ENCODE measurements around the gene ARNT2. TPM values are rescaled to one million over a fixed set of nuclear protein-coding genes. Genes with fewer than 3 reads are reported as not detected.

ARNT2 gene
- total RNA-seq, 1 experiment from 2014 or later = not detected

DNA sequence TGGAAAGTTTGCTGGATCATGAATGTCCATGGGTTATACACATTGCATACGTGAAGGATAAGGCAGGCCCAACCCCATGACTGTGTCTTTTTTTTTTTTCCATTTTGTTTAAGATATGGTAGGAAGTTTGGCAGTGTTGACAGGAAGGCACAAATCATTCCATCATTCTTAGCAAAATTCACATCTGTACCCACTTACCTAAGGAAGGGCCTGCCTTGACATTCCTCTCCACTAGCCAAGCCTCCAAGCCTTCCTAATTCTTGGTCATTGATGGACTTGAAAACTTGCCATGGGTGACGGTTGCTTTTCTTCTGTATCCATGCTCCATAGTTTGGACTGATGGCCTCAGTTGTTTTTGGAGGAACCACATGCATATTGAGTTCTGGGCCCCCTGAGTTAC, 54.4 kb downstream of the ARNT2 start:
- in situ Hi-C loops (cut with HindIII; ENCODE audit: low sequenced_read_pairs) = no loop called here
- DNase-seq (ENCODE audit: low spot score) = no peak

DNA sequence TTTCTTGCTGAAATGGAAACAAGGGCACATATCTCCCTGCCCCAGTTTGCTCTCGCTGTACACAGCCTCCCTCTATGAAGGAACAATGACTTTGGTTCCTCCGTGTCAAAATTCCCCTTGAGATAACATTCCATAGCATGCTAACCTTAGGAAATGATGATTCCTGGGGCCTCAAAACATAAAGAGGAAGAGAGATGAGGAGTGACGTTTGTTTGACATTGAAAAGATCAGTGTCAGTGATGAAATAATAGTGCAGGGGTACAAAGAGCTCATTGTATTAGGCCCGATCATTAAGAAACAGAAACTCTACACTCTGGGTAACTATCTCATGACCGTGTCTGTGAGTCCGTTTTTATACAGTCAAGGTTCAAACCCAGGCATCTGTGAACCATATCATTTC, 55.2 kb downstream of the ARNT2 start:
- no peak for DNase-seq (ENCODE audit: low spot score)
- in situ Hi-C loops (cut with HindIII; ENCODE audit: low sequenced_read_pairs) = no loop called here

DNA sequence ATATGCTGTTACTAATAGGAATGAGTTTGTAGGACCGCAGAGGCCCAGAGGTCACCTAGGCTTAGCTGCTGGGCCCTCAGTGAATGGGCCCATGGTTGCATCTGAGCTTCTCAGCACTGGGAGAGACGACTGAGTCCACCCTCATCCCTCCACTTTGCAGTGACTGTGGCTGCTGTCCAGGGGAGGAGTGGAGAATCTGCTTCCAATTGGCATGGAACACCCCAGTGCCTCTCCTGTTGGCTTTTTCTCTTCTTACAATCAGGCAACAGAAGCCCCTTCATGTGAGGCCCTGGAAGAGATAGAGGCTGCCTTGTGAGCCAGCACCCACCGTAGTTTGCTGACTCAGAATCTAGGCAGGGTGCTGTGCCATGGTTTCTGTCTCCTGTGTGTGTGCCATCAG, 55.6 kb downstream of the ARNT2 start:
- in situ Hi-C loops (cut with HindIII; ENCODE audit: low sequenced_read_pairs) = no loop called here
- no peak for DNase-seq (ENCODE audit: low spot score)

DNA sequence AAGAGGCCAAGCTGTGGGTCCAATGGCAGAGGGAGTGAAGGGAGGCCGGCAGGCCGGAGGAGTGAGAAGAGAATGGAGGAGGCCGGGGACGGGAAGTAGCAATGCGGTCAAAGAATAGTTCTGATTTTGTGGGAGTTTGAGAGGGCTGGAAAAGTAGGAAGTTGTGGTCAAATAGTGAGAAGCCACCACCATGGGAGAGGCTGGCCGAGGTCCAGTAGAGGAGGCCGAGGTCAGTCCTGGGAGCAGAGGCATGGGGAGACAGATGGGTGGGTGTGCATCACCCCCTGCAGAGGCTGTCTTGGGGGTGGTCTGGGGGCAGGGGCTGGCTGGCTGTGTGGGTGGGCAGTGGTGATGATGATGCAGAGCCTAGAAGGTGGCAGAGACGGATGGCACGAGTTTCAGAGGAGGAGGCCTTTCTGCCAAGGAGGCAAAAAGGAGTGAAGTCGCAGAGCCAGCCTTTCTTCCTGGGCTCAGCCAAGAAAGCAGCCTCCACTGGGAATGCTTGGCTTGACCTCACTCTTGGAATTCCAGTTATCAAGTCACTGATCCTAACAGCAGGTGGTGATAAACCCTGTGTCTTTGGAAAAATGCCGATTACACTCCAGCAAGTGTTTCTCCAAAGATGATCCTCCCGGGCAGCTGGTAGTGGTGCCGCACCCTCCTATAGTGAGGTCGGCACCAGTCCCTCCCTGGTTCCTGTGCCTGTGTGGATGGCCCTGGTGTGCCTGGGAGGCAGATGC, 57.3 kb downstream of the ARNT2 start:
- in situ Hi-C loops (cut with HindIII; ENCODE audit: low sequenced_read_pairs) = no loop called here
- DNase-seq (ENCODE audit: low spot score) = no peak

DNA sequence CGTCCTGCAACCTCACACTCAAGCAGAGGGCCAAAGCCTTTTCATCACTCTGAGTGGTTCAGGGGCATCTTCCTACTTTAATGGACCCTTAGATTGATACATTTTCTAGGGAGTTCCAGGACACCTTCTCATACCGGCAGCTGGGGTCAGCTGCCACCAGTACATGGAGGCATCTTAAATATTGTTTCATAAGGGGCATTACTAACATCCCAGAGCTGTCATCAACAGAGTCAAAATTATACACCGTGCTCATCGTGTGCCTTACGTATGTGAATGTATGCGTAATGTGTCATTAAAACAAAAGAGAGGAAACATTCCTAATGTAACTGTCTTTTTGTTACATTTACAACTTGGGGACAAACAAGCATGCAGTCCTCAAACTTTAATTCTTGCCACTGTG, 57.9 kb downstream of the ARNT2 start:
- in situ Hi-C loops (cut with HindIII; ENCODE audit: low sequenced_read_pairs) = no loop called here

DNA sequence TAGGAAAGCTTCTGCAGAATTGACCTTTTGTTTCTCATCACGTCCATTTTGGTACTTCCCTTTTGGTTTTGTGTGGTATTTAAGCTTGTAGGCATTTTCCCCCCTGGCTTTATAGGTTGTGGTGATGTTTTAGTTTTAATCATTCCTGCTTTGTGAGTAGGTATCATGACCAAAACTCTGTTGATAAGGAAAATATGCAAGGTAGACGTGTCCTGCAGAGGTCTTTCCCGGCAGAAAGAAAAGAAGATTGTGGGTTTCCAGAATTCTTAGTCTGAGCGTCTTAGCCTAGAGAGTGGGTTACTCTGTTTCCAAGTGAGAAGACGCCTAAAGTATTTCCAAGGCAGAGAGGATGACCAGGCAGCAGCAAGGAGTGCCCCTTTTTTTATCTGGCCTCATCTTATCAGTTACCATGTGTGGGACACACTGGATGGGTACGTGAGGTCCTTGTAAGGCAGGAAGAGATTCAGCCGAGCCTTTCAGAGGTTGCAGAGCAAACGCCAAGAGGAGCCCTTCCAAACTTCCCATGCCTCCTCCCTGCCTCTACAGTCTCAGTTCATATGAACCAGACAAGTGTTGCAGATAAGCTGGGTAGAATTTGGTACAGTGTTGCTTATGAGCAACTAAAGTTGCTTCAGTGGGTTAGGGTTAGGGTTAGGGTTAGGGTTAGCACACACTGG, 58.8 kb downstream of the ARNT2 start:
- DNase-seq (ENCODE audit: low spot score) = no peak
- in situ Hi-C loops (cut with HindIII; ENCODE audit: low sequenced_read_pairs) = no loop called here

More for the DNA sequence above, 57.9 kb downstream of the ARNT2 start:
- no peak for DNase-seq (ENCODE audit: low spot score)

DNA sequence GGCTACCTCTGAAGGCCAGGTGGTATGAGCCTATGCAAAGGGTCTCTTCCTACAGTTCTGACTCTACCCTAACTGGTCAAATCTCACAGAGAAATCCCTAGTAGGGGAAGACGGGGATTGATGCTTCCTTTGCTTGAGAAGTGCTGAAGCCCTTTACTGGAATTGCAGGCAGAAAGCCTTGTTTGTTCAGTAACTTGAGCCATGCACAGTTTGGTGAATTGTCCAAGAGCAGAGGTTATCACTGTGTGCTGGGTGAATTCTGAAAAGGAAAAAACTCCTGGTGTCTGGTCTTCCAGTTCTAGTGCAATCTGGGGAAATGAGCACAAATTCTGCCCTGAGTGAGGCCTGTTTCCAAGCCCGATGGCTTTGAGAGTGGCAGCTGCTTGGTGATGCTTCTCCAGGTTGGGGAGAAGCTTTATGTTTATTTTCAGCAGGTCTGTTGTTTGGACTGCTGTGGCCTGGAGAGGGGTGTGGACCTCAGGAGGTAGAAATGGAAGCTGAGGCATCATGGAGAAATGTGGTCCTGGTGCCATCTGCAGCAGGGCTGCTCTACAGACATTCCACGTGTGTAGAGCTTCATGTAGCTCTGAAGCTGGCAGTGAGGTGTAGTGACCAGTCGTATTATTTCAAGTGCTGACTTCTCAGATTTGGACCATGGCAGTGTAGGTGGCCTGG, 60.9 kb downstream of the ARNT2 start:
- in situ Hi-C loops (cut with HindIII; ENCODE audit: low sequenced_read_pairs) = no loop called here
- no peak for DNase-seq (ENCODE audit: low spot score)

DNA sequence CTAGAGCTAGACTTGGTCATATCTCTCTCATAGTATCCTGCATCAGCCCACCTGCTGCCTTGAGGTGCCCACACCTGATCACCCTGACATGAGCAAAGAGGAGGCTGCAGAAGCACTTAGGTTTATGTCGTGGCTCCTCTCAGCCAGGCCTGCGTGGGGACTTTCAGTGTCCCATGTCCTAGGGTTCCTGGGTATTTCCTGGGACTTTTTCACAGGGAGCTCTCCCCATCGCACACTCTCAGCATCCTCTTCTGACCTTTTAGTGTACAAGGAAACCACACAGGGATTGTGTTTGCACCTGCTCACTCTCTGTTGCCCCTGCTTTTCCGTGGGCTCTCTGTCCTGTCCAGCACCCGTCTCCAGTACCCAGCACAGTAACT, 61.4 kb downstream of the ARNT2 start:
- in situ Hi-C loops (cut with HindIII; ENCODE audit: low sequenced_read_pairs) = no loop called here
- no peak for DNase-seq (ENCODE audit: low spot score)

DNA sequence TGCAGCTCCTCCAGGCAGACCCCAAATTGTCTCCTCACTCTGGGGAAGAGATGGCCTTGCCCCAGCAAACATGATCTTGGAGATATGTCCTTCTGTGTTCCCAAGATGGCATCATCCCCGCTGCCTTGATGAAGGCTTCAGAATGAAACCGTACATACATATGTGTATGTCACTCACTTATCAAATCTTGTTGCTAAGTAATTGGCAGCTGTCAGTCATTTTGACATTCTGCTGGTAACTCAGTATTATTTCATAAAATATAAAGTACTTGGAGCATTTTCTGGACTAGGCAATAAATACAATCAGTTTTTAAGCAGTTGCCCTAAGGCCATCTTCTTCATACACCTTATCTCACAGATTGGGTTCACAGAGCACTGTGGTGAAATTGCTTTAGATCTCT, 62.4 kb downstream of the ARNT2 start:
- in situ Hi-C loops (cut with HindIII; ENCODE audit: low sequenced_read_pairs) = no loop called here
- DNase-seq (ENCODE audit: low spot score) = no peak

DNA sequence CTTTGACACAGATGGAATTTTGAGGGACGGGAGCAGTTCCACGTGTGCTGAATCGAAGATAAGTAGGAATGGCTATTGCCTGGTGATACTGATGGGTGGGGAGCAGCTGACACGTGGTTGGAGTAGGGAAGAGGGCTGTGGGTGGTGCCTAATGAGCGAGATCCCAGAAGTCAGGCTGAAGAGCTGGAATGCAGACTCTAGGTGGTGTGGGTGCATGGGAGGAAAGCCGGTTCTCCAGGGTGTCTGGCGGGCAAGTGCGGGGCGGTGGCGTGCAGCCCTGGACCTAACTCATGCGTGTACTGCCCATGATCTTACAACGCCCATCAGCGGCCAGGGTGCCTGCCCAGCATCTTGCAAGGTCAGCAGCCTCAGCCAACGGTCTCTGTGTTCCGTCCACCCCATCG, 63.1 kb downstream of the ARNT2 start:
- in situ Hi-C loops (cut with HindIII; ENCODE audit: low sequenced_read_pairs) = no loop called here
- DNase-seq (ENCODE audit: low spot score) = no peak

DNA sequence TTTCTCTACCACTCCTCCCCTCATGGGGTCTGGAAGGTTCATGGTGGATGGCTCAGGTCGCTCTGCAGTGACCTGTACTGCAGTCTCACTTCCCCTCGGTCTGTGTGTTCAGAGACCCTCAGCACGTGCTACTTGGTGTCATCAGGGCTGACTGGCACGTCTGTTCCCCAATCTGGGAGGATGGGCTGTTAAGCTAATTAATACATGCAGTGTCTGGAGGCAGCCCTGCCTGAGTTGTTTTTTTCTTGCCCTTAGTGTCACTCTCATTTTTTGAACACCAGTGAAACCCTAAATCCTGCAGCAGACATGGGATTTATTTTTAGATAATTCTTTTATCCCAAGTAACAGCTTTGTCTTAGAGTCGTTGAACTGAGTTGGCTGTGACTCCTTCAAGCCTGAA, 64.6 kb downstream of the ARNT2 start:
- no peak for DNase-seq (ENCODE audit: low spot score)
- in situ Hi-C loops (cut with HindIII; ENCODE audit: low sequenced_read_pairs) = no loop called here

DNA sequence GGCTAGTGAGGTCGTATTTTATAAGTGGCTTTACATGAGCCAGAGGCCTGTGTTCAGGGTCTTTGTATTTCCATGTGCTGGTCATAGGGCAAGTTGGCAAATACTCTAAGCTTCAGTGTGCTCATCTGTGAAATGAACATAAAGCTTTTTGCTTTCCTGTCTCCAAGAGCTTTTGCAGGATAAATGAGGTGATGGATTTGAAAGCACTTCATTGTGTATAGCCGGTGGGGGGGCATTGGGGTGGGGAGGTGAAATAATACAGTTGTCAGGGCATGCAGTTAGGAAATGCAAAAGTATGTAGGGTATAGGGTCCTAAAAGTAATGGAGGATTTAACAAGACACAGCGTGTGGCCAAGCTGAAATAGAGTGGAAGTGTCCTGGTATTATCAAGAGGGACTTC, 67.7 kb downstream of the ARNT2 start:
- in situ Hi-C loops (cut with HindIII; ENCODE audit: low sequenced_read_pairs) = no loop called here
- no peak for DNase-seq (ENCODE audit: low spot score)

DNA sequence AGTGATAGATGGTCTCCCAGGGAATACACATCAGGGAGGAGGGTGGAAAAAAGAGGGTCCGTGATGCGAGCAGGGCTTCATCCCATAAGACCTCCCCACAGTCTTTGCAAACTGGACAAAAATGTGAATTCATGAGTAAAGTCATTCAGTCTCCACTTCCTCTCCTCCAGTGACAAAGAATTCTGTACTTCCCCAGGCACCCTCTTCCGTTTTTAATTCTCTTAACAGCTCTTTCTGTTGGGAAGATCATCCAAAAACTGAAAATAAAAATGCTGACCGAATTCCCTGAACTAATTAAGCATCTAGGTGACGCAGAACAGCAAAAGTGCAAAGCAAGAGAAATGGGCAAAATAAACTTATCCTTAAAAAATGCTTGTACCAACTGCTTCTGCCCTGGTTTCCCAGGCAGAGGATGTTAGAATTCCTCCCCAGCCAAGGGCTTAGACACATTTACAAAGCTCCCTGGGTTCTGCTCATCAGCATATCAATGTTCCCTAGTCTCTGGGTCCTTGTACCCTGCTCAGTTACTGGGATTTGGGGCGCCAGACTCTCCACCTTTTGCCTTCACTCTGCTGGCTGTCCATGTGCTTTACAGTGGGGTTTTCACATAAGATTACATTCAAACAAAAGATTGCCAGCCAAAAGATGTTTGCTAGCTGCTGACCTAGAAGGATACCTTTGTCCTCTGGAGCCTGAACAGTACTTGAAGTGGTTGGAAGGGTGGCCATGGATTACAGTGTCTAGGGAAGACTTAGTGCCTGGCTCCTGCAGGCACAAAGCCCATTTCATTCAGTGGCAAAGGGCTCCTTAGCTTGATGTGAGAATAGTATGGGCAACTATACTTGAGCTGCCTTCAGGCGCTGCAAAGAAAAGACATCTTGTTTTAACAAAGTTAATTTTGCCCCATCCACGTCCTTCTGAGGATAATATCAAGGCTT, 69.4 kb downstream of the ARNT2 start:
- in situ Hi-C loops (cut with HindIII; ENCODE audit: low sequenced_read_pairs) = no loop called here
- DNase-seq (ENCODE audit: low spot score) = no peak

DNA sequence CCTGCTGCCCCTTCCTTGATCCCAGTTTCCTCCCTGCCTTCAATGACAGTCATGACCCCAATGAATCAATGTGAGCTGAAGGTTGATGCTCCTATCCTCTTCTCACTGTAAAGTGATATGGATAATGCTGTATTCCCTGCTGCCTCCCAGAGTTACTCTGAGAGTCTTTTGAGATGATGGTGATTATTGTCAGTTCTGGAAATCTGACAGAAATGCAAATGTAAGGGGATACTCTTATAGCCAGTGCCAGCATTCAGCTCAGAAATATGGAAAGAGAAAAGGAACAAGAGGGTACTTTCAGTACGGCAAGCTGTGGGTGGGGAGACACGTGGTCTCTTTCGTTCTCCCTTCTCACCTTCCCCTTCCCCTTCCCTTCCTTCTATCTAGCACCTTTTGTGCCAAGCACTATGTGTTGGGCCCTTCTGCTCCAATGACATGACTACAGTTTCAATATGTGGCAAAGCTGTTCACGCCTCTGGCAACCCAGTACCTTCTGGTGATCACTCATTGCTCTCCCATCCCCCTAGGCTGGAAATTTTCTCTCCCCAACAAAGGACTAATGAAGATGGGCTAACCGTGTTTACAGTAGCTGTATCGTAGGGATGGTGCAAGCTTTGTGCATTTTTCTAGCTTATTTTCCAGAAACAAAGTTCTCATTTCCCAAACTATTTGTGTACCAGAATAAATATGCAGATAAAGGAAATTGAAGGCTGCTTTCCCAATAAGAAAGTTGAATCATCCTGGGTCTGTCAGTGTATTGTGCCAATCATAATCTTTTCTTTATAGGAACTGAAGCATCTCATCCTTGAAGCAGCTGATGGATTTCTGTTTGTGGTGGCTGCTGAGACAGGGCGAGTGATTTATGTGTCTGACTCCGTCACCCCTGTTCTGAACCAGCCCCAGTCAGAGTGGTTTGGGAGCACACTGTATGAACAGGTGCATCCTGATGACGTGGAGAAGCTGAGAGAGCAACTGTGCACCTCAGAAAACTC, 70.3 kb downstream of the ARNT2 start:
- in situ Hi-C loops (cut with HindIII; ENCODE audit: low sequenced_read_pairs) = no loop called here
- no peak for DNase-seq (ENCODE audit: low spot score)

DNA sequence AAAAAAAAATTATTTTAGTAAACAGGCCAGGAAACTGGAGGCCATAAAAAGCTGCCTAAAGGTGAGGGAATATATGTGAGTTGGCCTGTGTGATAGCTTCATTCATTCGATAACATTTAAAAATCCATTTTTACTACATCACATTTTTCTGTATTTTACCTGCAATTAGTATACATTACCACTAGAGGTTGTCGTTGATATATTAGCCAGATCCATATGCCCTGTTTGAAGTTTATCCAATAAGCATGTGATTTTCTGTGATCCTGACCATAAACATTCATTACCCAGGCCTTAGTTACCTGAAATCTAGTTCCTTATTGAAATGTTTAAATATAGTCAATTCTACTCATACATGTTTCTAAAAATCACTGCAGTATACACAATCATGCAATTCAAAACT, 71.4 kb downstream of the ARNT2 start:
- no peak for DNase-seq (ENCODE audit: low spot score)
- in situ Hi-C loops (cut with HindIII; ENCODE audit: low sequenced_read_pairs) = no loop called here

DNA sequence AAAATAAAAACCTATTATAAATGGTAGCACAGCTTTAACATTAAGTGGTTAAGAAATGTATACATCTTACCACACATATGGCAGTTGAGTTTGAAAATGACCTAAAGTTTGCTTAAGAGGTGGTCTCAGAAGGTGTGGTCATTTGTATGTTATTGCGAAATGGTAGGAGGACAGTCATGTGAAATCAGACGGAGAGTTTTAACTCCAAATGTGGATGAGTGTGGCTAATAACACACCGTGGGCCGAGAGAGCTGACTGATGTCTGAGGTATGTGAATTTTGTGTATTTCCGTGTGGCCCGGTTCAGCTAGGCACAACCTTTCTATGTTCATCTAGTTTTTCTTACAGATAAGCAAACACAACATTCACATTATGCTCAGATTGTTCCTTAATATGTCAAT, 71.9 kb downstream of the ARNT2 start:
- in situ Hi-C loops (cut with HindIII; ENCODE audit: low sequenced_read_pairs) = no loop called here
- no peak for DNase-seq (ENCODE audit: low spot score)

DNA sequence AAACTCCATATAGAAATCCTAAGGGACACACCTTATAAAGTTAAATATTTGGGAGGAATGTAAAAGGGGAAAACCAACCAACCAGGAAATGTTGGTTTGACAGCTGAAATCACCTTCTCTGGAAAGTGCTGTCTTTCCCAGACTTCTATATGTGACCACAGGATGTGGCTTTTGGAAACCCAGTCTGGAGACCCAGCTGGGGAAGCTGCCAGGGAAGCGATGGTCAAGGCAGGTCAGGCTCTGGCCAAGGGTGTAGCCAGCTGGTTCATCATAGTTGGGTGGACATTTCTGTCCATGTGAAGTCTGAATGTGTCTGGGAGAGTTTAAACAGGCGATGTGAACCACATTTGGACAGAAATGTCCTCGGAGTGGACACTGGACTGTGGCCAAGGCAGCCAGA, 73.9 kb downstream of the ARNT2 start:
- no peak for DNase-seq (ENCODE audit: low spot score)
- in situ Hi-C loops (cut with HindIII; ENCODE audit: low sequenced_read_pairs) = no loop called here

DNA sequence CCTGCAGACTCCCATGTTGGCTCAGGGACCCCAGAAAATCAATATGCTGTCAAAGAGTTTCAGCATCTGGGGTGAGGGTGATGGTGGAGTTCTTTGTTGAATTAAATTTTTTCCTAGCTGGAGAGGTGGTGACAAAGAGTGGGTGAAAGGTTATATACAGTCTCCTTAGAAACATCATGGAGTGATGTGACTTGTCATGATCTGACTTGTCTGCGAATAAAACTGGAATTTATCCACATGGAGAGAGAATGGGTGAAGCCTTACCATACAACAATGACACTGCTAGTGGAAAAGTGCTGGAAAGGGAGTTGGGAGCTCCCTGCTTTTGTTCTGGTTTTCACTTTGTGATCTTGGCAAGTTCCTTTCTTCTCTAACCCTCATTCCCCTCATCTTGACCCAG, 75.0 kb downstream of the ARNT2 start:
- in situ Hi-C loops (cut with HindIII; ENCODE audit: low sequenced_read_pairs) = no loop called here
- DNase-seq (ENCODE audit: low spot score) = no peak
